DMS53 treated with DMSO at 0.1 percent for 48 hours (cell line): ENCODE data around the gene ITPK1.
A peak's percentile ranks its signal among the peaks of the same experiment; 100 is the strongest.
"Not testable (repeated sequence)": the region's sequence is repeated elsewhere in the genome, so short reads cannot be mapped to it uniquely, and the experiment has no call there.

Experiments used
- DNase-seq: peaks from one replicate; lab custom pipeline; 2025; ENCODE audit not compliant: unreplicated experiment; lab: John Stamatoyannopoulos, UW

The ITPK1 gene

GRCh38 chr14:93131257-93131820 lies 15.6 kb upstream of the ITPK1 start:
- not testable (repeated sequence) for DNase-seq

GRCh38 chr14:93128725-93129459 lies 13.2 kb upstream of the ITPK1 start:
- no peak for DNase-seq

- DNase-seq, result no peak
Observed at GRCh38 chr14:93126111-93126510, 10.4 kb upstream of the ITPK1 start.

GRCh38 chr14:93122826-93123225 lies 7.1 kb upstream of the ITPK1 start:
- DNase-seq, result no peak

GRCh38 chr14:93121030-93121834 lies 5.5 kb upstream of the ITPK1 start:
- no peak for DNase-seq

- DNase-seq, result no peak
Observed at GRCh38 chr14:93120517-93120916, 4.8 kb upstream of the ITPK1 start.

GRCh38 chr14:93116676-93117200 lies 1.0 kb upstream of the ITPK1 start:
- DNase-seq, result no peak

GRCh38 chr14:93115069-93115820 lies 480 bp downstream of the ITPK1 start:
- DNase-seq, result peak; percentile 77

GRCh38 chr14:93114713-93115068 lies 1.0 kb downstream of the ITPK1 start:
- DNase-seq, result no peak

GRCh38 chr14:93114068-93114710 lies 1.5 kb downstream of the ITPK1 start:
- DNase-seq, result no peak

GRCh38 chr14:93113678-93114067 lies 2.1 kb downstream of the ITPK1 start:
- DNase-seq, result no peak

- peak; percentile 39 for DNase-seq
Observed at GRCh38 chr14:93112891-93113677, 2.6 kb downstream of the ITPK1 start.

GRCh38 chr14:93111541-93111940 lies 4.2 kb downstream of the ITPK1 start:
- not testable (repeated sequence) for DNase-seq

GRCh38 chr14:93110856-93111419 lies 4.8 kb downstream of the ITPK1 start:
- DNase-seq, result no peak

- DNase-seq, result no peak
Observed at GRCh38 chr14:93109572-93110481, 5.9 kb downstream of the ITPK1 start.

- DNase-seq, result no peak
Observed at GRCh38 chr14:93108105-93108504, 7.6 kb downstream of the ITPK1 start.

GRCh38 chr14:93107453-93107852 lies 8.3 kb downstream of the ITPK1 start:
- DNase-seq, result no peak

- DNase-seq, result no peak
Observed at GRCh38 chr14:93106541-93107156, 9.1 kb downstream of the ITPK1 start.
